ENCODE data around the gene ALDH1B1. TPM values are rescaled to one million over a fixed set of nuclear protein-coding genes. Genes with fewer than 3 reads are reported as not detected.

Gene ALDH1B1
- 10 to 100 TPM; 31.8 to 35.0 TPM for total RNA-seq

DNA sequence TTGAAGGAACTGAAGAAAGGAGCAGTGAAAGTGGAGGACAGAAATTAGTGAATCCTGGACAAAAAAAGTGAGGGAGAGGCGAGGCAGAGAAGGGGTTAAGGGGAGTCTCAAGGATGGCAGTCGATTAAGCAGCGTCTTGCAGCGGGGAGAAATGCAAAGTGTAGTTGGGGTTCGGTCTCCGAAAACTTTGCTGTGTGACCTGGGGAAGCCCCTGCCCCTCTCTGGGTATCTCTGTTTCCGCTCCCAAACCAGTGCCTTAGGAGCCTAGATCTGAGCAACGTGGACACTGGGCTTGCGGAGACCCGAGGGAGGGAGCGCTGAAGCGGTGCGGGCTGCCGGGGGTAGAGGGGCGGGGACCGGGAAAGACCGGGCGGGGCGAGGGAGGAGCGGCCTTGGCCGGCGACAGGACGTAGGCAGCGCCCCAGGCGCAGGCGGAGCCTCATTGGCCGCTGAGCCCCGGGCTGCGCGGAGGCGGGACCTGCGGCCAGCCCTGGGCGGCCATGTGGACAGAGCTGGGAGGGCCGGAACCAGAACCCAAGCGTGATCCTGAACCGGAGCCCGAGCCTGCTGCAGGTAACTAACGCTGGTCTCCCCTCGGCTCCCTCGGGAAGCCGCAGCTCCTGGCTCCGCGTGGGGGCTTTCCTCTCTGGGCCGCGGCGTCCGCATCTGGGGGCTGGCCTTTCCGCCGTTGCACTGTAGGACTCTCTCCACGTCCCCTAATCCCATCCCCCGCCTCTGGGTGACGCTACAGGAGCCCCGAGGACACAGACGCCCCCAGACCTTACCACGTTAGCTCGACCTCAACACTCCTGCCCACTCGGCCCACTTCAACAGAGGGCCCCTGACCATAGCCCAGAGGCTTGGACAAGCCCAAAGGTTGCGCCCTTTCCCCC is at the start of gene ALDH1B1:
ALDH1B1 (plus strand) TSS at position 468 of the 893 bp plus-strand sequence. CDS start 3,047 bp downstream, outside the sequence.
- Mint-ChIP-seq H3K4me3 (peak within 1 kb of the TSS; percentile 88), H3K27me3 (peaks cover 7% of the 10 kb centered on the region), H3K36me3 (peaks cover 38% of the 10 kb centered on the region), H3K4me1 (peaks cover 9% of the 10 kb centered on the region), H3K9me3 (peaks cover 9% of the 10 kb centered on the region), H3K27ac (peak within 1 kb of the TSS; percentile 84)
- peak; percentile 82 for DNase-seq

DNA sequence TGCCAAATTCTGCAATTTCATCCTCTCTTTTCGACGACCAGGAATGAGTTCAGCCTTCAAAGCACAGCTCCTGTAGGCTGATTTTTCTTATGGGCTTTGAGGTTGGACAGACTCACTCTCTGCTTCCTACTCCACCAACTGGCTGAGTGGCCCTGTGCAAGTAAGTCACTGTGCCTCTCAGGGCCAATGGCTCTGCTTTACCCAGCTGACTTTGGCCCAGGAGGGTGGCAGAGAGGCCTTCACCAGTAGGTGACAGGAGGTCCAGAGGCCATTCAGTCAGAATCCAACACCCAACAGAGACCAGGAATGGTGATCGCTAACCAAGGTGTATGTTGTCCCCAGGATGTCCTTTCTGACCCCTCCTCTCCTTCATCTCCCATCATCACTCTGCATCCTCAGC is 49.5 kb upstream of the ALDH1B1 start:
- Mint-ChIP-seq H3K27me3 (peaks cover 4% of the 10 kb centered on the region), H3K36me3 (no peaks in the 10 kb centered on the region), H3K4me3 (no peak overlapping the region), H3K27ac (no peak overlapping the region), H3K4me1 (no peaks in the 10 kb centered on the region), H3K9me3 (no peaks in the 10 kb centered on the region)
- DNase-seq, result no peak

GRCh38 chr9:38343552-38343951 is 49.0 kb upstream of the ALDH1B1 start:
- Mint-ChIP-seq H3K27me3 (peaks cover 2% of the 10 kb centered on the region), H3K4me1 (no peaks in the 10 kb centered on the region), H3K4me3 (no peak overlapping the region)

GRCh38 chr9:38344566-38345324 is 47.8 kb upstream of the ALDH1B1 start:
- Mint-ChIP-seq H3K4me1 (no peaks in the 10 kb centered on the region), H3K36me3 (no peaks in the 10 kb centered on the region), H3K27ac (no peak overlapping the region), H3K9me3 (no peaks in the 10 kb centered on the region), H3K27me3 (no peaks in the 10 kb centered on the region), H3K4me3 (no peak overlapping the region)
- DNase-seq, result no peak

More at GRCh38 chr9:38343552-38343951, 49.0 kb upstream of the ALDH1B1 start:
- H3K9me3 Mint-ChIP-seq, result no peaks in the 10 kb centered on the region
- no peak for DNase-seq
- no peak overlapping the region for H3K27ac Mint-ChIP-seq
- no peaks in the 10 kb centered on the region for H3K36me3 Mint-ChIP-seq

DNA sequence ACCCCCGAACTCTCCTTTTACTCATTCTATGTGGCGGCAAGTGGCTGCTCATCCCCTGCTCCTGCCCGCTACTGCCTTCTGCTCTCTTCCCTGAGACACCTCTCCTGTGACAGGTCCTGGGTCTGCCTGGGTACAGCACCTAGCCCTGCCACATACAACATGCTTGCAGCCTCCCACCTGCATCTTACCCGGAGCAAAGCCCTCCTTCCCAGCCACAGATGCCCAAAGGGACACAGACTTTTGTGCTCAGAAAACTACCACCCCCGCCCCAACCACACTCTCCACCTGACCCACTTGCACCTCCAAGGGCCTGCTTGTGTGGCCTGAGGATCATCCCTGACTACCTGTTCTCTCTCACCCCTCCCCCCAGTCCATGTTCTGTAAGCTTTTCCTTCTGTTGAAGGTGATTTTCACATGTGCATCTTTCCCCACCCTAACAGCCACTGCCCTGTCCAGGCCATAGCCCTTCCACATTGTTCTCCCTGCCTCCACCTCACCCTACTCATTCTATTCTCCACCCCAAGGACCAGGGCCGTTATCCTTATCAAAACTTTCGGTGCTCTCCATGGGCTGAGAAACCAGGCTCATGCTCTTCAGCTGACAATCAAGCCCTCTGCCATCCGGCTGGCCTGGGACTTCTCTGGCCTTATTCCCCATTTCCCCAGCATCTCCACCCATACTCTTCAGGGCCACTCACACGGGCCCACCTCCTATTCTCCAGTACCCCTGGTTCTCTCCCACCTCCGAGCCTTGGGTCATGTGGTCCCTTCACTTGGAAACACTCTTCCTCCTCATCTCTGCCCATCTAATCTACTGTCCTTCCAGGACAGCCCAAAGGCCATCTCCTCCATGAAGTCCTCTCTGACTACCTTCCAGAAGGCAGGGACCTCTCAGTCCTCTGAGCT is 46.4 kb upstream of the ALDH1B1 start:
- Mint-ChIP-seq H3K9me3 (no peaks in the 10 kb centered on the region), H3K27ac (no peak overlapping the region), H3K36me3 (no peaks in the 10 kb centered on the region), H3K27me3 (no peaks in the 10 kb centered on the region), H3K4me3 (no peak overlapping the region), H3K4me1 (no peaks in the 10 kb centered on the region)
- DNase-seq, result no peak

DNA sequence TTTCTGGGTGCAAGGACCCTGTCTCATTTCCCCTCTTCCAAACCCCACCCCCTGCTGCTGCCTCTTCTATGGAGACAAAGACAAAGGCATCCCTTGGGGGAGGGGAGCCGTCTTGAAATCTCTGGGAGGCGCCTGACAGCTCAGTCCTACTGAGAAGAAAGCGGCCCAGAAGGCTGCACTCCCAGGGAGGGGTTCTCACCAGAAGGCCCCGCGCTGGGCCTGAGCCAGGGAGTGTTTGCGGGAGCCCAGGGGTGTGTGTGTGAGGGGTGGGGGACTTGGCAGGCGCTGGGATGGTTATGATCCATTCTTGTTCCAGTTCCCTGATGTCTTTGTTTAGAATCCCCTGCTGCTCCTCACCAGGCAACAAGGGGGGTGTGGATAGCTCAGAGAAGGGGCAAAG is 45.7 kb upstream of the ALDH1B1 start:
- no peak overlapping the region for H3K4me3 Mint-ChIP-seq
- H3K27ac Mint-ChIP-seq, result no peak overlapping the region
- no peak for DNase-seq
- H3K27me3 Mint-ChIP-seq, result no peaks in the 10 kb centered on the region
- no peaks in the 10 kb centered on the region for H3K9me3 Mint-ChIP-seq
- H3K36me3 Mint-ChIP-seq, result no peaks in the 10 kb centered on the region
- H3K4me1 Mint-ChIP-seq, result no peaks in the 10 kb centered on the region

- H3K36me3 Mint-ChIP-seq, result no peaks in the 10 kb centered on the region
- no peaks in the 10 kb centered on the region for H3K27me3 Mint-ChIP-seq
- no peak overlapping the region for H3K4me3 Mint-ChIP-seq
- no peak overlapping the region for H3K27ac Mint-ChIP-seq
- DNase-seq, result no peak
- no peaks in the 10 kb centered on the region for H3K4me1 Mint-ChIP-seq
- H3K9me3 Mint-ChIP-seq, result no peaks in the 10 kb centered on the region
These were observed 45.2 kb upstream of the ALDH1B1 start for GRCh38 chr9:38347271-38347671.

DNA sequence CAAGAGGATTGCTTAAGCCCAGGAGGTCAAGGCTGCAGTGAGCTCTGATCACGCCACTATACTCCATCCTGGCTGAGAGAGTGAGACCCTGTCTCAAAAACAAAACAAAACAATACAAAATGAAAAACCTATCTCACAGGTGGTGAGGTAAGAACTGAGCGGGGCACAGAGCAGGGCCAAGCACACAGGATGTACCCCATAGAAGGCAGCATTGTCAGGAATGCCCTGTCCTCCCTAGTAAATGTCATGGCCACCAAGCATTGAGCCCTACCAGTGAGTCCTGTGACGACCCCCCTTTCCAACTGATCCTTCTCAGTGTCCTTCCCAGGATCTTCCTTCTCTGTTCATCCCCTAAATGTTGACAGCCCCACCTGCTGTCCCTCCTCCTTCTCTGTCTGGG is 44.6 kb upstream of the ALDH1B1 start:
- H3K27me3 Mint-ChIP-seq, result no peaks in the 10 kb centered on the region
- no peaks in the 10 kb centered on the region for H3K4me1 Mint-ChIP-seq
- no peak overlapping the region for H3K4me3 Mint-ChIP-seq
- H3K9me3 Mint-ChIP-seq, result no peaks in the 10 kb centered on the region
- H3K36me3 Mint-ChIP-seq, result no peaks in the 10 kb centered on the region
- DNase-seq, result no peak
- H3K27ac Mint-ChIP-seq, result no peak overlapping the region

DNA sequence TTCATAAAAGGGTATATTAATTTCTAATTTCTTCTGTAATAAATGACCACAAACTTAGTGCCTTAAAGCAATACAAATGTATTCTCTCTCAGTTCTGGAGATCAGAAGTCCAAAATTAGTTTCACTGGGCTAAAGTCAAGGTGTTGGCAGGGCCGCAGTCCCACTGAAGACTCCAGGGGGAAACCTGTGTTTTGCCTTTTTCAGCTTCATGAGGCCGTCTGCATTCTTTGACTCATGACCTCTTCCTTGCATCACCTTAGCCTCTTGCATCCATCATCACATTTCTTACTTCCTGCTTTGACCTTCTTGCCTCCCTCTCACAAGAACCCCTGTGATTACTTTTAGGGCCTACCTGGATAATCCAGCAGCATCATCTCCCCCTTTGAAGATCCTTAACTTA is 42.0 kb upstream of the ALDH1B1 start:
- no peak overlapping the region for H3K4me3 Mint-ChIP-seq

GRCh38 chr9:38352530-38353328 is 39.8 kb upstream of the ALDH1B1 start:
- Mint-ChIP-seq H3K27me3 (no peaks in the 10 kb centered on the region), H3K4me1 (no peaks in the 10 kb centered on the region), H3K36me3 (no peaks in the 10 kb centered on the region), H3K4me3 (no peak overlapping the region), H3K27ac (no peak overlapping the region), H3K9me3 (no peaks in the 10 kb centered on the region)
- DNase-seq, result no peak

More for the DNA sequence above, 42.0 kb upstream of the ALDH1B1 start:
- no peaks in the 10 kb centered on the region for H3K36me3 Mint-ChIP-seq
- no peaks in the 10 kb centered on the region for H3K9me3 Mint-ChIP-seq
- DNase-seq, result no peak
- no peaks in the 10 kb centered on the region for H3K4me1 Mint-ChIP-seq
- no peak overlapping the region for H3K27ac Mint-ChIP-seq
- no peaks in the 10 kb centered on the region for H3K27me3 Mint-ChIP-seq

DNA sequence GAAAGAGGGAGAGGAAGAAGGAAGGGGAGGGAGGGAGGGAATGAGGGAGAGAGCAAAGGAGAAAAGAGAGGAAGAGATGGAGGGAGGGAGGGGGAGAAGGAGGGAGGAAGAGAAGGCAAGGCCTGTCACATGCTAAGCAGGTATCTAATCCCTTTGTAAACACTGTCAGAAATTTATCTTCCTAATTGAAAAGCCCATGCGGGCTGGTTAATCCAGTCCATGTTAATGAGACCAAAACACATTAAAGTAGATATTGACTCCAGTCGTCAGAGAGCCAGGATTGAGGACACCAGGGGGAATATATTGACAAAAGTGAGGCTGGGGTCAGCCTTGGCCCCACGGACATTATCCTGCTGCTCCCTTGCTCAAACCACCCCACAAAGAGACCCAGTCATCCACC is 37.4 kb upstream of the ALDH1B1 start:
- DNase-seq, result no peak
- H3K27ac Mint-ChIP-seq, result no peak overlapping the region
- H3K9me3 Mint-ChIP-seq, result no peaks in the 10 kb centered on the region
- no peak overlapping the region for H3K4me3 Mint-ChIP-seq
- no peaks in the 10 kb centered on the region for H3K4me1 Mint-ChIP-seq
- H3K36me3 Mint-ChIP-seq, result no peaks in the 10 kb centered on the region
- no peaks in the 10 kb centered on the region for H3K27me3 Mint-ChIP-seq

GRCh38 chr9:38355517-38356120 is 36.9 kb upstream of the ALDH1B1 start:
- Mint-ChIP-seq H3K4me3 (no peak overlapping the region), H3K36me3 (no peaks in the 10 kb centered on the region), H3K9me3 (no peaks in the 10 kb centered on the region), H3K4me1 (no peaks in the 10 kb centered on the region), H3K27ac (no peak overlapping the region), H3K27me3 (no peaks in the 10 kb centered on the region)
- no peak for DNase-seq

GRCh38 chr9:38356851-38357250 is 35.7 kb upstream of the ALDH1B1 start:
- no peaks in the 10 kb centered on the region for H3K9me3 Mint-ChIP-seq
- no peak overlapping the region for H3K27ac Mint-ChIP-seq

More at GRCh38 chr9:38356851-38357250, 35.7 kb upstream of the ALDH1B1 start:
- Mint-ChIP-seq H3K4me1 (no peaks in the 10 kb centered on the region), H3K4me3 (no peak overlapping the region), H3K36me3 (no peaks in the 10 kb centered on the region), H3K27me3 (no peaks in the 10 kb centered on the region)
- DNase-seq, result no peak
